A549 treated with CpdA at 1 μM for 4 hours (cell line): ENCODE data around the gene CFAP157. TPM values are rescaled to one million over a fixed set of nuclear protein-coding genes. Genes with fewer than 3 reads are reported as not detected.

ENCODE experiments used
- total RNA-seq: library from RNA; stranded (reverse); fragments of 200-300 nt; extraction: Qiagen RNA extraction; gene quantifications from 5 replicates; pipeline ENCODE4 v1.2.3, GENCODE V29; 2022; ENCODE audit warnings: low read depth

CFAP157 gene
- total RNA-seq, result 0.07 to 0.11 TPM (median 0.07 TPM) in 3 of 5 replicates, not detected in the others

DNA sequence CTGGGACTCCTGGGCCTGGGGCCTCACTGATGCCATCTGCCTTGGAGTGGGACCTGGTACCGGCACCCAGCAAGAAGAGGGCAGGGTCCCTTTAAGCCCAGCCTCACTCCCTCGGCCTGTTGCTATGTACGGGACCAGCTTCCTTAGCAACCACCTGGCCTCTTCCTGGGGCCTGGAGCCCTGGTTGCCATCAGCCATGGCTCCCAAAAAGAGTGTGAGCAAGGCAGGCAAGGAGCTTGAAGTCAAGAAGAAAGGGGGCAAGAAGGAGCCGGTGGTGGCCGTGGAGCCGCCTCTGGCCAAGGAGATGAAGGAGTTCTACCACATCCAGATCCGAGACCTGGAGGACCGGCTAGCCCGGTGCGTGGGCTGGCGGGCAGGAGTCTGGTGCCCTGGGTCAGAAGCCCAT, at the start of gene CFAP157:
TSS of gene CFAP157 (plus strand) at position 153 of the 406 bp plus-strand sequence. CDS start at position 197, 44 bp downstream.

DNA sequence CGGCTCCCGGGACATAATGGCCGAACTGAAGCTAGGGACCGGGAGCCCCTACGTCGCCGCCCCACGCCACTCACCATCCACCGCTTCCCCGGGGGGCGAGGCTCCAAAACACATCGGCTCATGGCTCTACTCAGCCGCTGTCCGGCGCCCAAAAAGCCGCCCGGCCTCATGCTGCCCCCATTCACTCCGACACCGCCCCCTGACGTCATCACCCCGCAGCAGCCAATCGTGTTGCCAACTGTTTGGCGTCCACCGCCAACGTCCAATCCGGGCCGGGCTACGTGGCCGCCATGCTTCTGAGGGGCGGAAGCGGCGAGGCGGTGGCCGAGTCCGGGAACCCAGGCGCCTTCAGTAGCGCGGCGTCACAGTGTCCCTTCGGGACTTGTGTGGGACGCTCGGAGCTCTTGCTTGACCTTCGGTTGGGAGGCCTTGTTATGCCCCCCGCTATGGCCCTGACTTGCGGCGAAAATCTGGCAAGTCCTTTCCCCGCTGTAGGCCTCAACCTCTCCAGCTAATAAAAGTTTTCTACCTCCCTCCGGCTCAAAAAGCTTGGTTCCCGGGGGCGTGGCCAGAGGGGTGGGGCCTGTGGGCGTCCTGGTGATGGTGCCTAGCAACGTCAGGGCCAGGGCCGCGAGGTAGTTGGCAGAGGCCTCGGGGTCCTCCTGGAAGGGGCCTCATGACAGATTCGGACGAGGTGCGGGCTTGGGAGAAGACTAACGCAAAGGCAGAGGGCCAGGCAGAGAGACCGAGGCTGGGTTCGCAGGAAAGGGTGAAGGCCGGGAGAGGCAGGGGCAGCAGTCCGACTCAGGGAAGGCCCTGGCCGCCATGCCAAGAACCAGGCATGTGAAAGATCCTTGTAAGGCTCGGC, 8.9 kb downstream of the CFAP157 start, which contains the start of the genes PTRH1 and TTC16:
TSS of gene PTRH1 (minus strand) at position 194 of the 868 bp plus-strand sequence. CDS start at position 170, 24 bp downstream.
TSS of gene TTC16 (plus strand) at position 610 of the 868 bp plus-strand sequence. CDS start at position 677, 67 bp downstream.

DNA sequence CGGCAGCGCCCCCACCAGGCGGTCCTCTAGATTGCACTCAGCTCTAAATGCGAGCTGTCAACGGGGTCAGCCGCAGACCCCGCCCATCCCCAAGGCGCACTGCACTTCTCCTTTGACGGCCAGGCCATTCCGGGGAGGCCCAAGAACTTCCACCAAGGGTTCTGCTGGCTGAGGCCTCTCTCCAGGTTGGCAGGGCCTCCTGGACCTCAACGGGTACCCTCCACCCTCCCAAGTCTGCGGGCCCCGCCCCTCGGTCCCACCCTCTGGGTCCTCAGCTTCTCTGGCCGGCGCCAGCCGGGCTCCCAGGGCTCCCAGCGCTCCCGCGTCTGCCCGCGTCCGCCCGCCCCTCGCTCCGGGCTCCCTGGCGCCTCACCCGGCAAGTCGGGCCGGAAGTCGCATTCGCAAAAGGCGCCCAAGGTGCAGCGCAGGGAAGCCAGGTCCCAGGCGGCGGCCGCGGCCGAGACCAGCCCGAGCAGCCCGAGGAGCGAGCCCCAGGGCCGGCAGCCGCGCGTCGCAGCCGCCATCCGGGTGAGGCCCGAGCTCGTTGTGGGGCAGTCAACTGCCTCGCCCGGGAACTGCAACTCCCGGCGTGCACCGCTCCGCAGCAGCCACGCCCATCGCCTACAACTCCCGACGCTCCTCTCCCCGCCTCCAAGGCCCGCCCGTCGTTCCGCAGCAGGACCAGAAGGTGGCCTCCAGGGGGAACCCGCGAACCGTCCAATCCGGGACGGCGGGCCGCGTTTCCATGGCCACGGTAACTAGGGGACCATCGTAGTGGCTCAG, 28.1 kb downstream of the CFAP157 start, which contains the start of gene TOR2A:
TSS of gene TOR2A (minus strand) at position 548 of the 783 bp plus-strand sequence. CDS start at position 524, 24 bp downstream.

Other genes starting within 250 kb of the CFAP157 start
- gene STXBP1, start 94.7 kb upstream of the CFAP157 start, total RNA-seq, result 16.1 to 18.6 TPM (median 17.9 TPM) in 5 replicates
- 11.1 to 17.9 TPM (median 15.6 TPM) in 5 replicates for gene PTRH1, start 8.7 kb downstream of the CFAP157 start, total RNA-seq
- 0.02 TPM in 1 of 5 replicates, not detected in the others for gene TTC16, start 9.1 kb downstream of the CFAP157 start, total RNA-seq
- 8.4 to 16.5 TPM (median 12.9 TPM) in 5 replicates for gene TOR2A, start 28.3 kb downstream of the CFAP157 start, total RNA-seq
- gene SH2D3C, start 71.7 kb downstream of the CFAP157 start, total RNA-seq, result 0.03 to 0.16 TPM (median 0.13 TPM) in 4 of 5 replicates, not detected in the other
- 42.8 to 48.4 TPM (median 47.4 TPM) in 5 replicates for gene CDK9, start 79.0 kb downstream of the CFAP157 start, total RNA-seq
- 45.8 to 52.2 TPM (median 47.7 TPM) in 5 replicates for gene FPGS, start 95.9 kb downstream of the CFAP157 start, total RNA-seq
- gene ENG, start 147.7 kb downstream of the CFAP157 start, total RNA-seq, result 0.09 to 0.31 TPM (median 0.17 TPM) in 5 replicates
- 43.4 to 83.0 TPM (median 68.3 TPM) in 5 replicates for gene AK1, start 170.7 kb downstream of the CFAP157 start, total RNA-seq
- 20.1 to 26.9 TPM (median 24.5 TPM) in 5 replicates for gene ST6GALNAC6, start 192.6 kb downstream of the CFAP157 start, total RNA-seq
- gene ST6GALNAC4, start 210.1 kb downstream of the CFAP157 start, total RNA-seq, result 14.4 to 25.1 TPM (median 22.1 TPM) in 5 replicates
- gene PIP5KL1, start 223.8 kb downstream of the CFAP157 start, total RNA-seq, result 1.5 to 2.6 TPM (median 1.8 TPM) in 5 replicates
- gene DPM2, start 230.9 kb downstream of the CFAP157 start, total RNA-seq, result 34.3 to 50.2 TPM (median 46.5 TPM) in 5 replicates